PC-9 (cell line): ENCODE measurements around the gene ERBB2.

Experiments used
- EZH2 ChIP-seq: fragments of 200-600 bp; sonication (generic); IDR thresholded peaks from 2 replicates; pipeline ENCODE4 v1.8.0; 2017; ENCODE audit warnings: antibody characterized with exemption, low read depth
- TF ChIP-seq, protein P1 (sequence below): fragments of 200-600 bp; sonication (generic); conservative IDR thresholded peaks from 2 replicates; pipeline ENCODE4 v1.6.1; 2017; ENCODE audit warnings: mixed run types, antibody characterized with exemption, mild to moderate bottlenecking, moderate library complexity

DNA sequence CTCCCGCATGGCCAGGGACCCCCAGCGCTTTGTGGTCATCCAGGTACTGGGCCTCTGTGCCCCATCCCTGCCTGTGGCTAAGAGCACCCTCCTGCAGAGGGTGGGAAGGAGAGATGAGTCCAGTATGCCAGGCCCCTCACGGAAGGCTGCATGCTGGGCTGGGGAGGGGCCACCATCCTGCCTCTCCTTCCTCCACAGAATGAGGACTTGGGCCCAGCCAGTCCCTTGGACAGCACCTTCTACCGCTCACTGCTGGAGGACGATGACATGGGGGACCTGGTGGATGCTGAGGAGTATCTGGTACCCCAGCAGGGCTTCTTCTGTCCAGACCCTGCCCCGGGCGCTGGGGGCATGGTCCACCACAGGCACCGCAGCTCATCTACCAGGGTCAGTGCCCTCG lies 26.8 kb downstream of the ERBB2 start:
- TF ChIP-seq, protein P1, sequence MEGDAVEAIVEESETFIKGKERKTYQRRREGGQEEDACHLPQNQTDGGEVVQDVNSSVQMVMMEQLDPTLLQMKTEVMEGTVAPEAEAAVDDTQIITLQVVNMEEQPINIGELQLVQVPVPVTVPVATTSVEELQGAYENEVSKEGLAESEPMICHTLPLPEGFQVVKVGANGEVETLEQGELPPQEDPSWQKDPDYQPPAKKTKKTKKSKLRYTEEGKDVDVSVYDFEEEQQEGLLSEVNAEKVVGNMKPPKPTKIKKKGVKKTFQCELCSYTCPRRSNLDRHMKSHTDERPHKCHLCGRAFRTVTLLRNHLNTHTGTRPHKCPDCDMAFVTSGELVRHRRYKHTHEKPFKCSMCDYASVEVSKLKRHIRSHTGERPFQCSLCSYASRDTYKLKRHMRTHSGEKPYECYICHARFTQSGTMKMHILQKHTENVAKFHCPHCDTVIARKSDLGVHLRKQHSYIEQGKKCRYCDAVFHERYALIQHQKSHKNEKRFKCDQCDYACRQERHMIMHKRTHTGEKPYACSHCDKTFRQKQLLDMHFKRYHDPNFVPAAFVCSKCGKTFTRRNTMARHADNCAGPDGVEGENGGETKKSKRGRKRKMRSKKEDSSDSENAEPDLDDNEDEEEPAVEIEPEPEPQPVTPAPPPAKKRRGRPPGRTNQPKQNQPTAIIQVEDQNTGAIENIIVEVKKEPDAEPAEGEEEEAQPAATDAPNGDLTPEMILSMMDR, result no peak
- TF ChIP-seq EZH2, result no peak
